Measurements from ENCODE around the gene GASK1A.
A peak's percentile ranks its signal among the peaks of the same experiment; 100 is the strongest.
"Not testable (repeated sequence)": the region's sequence is repeated elsewhere in the genome, so short reads cannot be mapped to it uniquely, and the experiment has no call there.

GASK1A gene

DNA sequence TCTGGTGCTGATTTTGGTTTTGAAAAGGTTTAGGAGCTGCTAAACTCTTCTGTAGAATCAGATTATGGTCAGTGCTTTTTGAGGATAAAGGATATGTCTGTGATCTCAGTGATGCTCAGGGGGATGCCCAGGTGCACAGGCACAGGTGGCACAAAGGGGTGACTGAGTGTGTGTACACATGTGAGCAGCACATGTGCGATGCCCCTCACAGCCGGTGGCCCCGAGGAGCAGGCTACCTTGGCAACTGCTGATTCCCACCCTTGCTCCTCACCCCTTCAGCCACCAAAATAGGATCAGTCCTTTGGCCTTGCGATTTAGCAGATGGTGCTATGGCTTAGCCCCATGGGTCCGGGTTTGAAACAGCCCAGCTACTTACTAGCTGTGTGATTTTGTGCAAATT lies 75.6 kb downstream of the GASK1A start:
- Histone ChIP-seq H3K27ac (no peak overlapping the region), H3K9ac (no peak overlapping the region), H3K4me3 (no peak overlapping the region), H3K9me3 (replicated peaks in 1 of 11) (peaks cover 12 to 24% (median 21%) of the 10 kb centered on the region in 11 experiments), H4K20me1 (no peaks in the 10 kb centered on the region), H3K4me2 (no peak overlapping the region), H3K27me3 (no peaks in the 10 kb centered on the region; a peak in 1 of 22 replicates), H3K36me3 (no peaks in the 10 kb centered on the region), H3K4me1 (no peaks in the 10 kb centered on the region)
- no peak for TF ChIP-seq Cebpa-rat (IDR thresholded peaks at IDR 0.05)

DNA sequence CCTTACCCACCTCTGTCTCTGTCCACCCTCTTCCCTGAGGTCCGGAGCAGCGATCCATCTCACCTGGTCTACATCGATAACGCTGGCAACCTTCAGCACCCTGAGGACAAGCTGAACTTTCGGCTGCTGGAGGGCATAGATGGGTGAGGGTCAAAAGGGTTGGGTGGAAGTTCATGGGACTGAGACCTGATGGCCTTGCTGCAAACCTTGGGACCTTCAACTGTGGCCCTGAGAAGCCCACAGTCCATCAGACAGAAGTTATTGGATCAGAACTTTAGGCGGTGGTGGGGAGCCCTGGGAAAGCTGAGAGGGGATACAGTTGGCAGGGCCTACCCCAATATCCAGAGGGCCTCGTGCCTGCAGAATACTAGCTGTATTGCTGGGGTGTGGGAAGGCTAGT lies 76.3 kb downstream of the GASK1A start:
- Histone ChIP-seq H3K4me3 (no peak overlapping the region), H3K9ac (no peak overlapping the region), H3K27ac (no peak overlapping the region), H4K20me1 (no peaks in the 10 kb centered on the region), H3K4me1 (no peaks in the 10 kb centered on the region), H3K4me2 (no peak overlapping the region), H3K27me3 (no peaks in the 10 kb centered on the region; a peak in 1 of 22 replicates), H3K9me3 (replicated peaks in 1 of 11) (peaks cover 6 to 19% (median 15%) of the 10 kb centered on the region in 11 experiments), H3K36me3 (no peaks in the 10 kb centered on the region)
- no peak for TF ChIP-seq Cebpa-rat (IDR thresholded peaks at IDR 0.05)

DNA sequence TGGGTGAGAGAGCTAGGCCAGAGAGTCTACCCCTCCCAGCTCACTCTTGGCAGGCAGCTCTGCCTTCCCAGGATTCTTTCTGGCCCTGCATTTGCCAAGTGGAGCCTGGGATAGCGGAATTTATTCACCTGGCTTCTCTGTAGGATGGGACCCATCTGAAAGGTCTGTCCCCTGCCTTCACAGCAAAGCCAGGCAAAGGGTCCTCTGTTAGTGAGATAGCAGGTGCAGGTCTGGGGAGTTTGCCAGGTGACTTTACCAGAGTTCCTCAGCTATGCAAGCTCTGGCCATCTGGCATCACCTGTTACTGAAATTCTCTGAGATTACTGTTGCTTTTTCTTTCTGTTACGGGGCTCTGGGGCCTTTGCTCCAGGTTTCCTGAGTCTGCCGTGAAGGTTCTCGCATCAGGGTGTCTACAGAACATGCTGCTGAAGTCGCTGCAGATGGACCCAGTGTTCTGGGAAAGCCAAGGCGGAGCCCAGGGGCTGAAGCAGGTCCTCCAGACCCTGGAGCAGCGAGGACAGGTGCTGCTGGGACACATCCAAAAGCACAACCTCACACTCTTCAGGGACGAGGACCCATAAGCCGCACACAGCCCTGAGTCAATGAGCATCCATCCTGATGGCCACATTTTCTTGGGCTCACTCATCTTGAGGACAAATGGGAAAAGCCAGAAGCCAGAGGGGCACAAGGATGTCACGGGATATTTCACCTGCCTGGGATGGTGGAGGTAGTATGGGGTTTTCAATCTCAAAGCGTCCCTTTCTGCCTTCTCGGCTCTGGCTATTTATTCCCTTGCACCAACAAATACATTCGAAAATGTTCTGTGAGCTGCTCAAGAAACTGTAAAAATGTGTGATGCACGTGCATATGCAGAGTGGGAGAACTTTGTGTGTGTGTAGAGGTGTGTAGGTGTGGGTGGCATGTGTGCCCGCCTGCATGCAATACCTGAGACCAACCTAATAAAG lies 77.0 kb downstream of the GASK1A start:
- TF ChIP-seq Cebpa-rat (IDR thresholded peaks at IDR 0.05) = no peak

DNA sequence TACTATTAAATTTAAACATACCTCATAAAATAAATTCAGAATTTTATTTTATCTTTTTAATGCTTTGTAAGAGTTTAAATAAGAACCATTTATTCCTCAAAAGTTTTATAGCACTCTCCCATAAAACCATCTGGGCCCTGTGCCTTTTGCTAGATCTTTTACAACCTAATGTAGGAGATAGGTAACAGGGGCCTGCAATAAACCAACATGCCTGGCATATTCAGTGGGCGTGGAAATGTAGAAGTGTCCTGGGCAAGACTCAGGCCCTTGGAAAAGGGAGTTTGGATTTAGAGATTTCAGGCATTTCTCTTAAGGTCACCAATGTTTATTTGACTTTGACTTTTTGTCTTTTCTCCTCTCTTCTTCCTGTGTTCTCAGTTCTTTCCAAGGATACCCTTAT lies 80.3 kb downstream of the GASK1A start:
- H4K20me1 ChIP-seq = no peaks in the 10 kb centered on the region

More for the DNA sequence above, 77.0 kb downstream of the GASK1A start:
- Histone ChIP-seq H3K4me3 (no peak overlapping the region), H3K9me3 (replicated peaks in 1 of 11) (peaks cover 0 to 12% (median 8%) of the 10 kb centered on the region in 11 experiments; a peak in 12 of 22 replicates), H3K4me2 (no peak overlapping the region), H3K36me3 (no peaks in the 10 kb centered on the region), H3K9ac (no peak overlapping the region), H3K27me3 (no peaks in the 10 kb centered on the region; a peak in 1 of 22 replicates), H4K20me1 (no peaks in the 10 kb centered on the region), H3K27ac (no peak overlapping the region), H3K4me1 (no peaks in the 10 kb centered on the region)

DNA sequence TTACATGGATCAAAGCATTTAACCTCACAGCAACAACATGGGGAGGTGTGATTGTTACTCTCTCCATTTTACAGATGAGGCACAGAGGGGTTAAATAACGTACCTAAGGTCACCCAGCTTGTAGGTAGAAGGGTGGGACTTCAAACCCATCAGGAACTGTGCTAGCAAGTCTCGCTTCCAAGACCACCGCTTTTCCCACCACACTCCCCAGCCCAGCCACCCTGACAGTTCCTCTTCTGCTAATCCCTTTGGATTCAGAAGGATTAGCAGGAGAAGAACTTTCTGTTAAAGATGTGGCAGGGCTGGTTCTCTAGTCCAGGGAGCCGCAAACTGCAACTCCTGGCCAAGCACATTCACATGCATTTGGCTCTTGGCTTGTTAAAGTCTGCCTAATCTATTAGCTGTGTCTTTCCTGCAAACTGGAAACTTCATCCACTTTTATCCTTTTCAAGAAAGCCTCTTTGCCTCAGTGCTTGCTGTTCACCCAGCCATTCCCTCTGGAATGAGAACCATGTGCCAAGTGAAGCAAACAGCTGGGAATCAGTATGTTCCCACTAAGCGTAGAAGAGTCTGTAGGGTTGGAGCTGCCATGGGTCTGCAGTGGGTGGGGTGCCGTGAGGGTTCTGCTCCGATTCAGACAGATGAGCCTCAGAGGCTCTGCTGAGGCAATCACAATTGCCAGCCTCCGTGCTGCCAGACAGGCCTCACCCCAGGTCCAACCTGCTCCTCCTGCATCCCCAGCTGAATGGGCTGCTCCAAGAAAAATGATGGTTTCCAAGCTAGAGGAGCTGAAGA lies 82.2 kb downstream of the GASK1A start:
- Histone ChIP-seq H3K9me3 (replicated peaks in 1 of 11) (peaks cover 0 to 15% (median 0%) of the 10 kb centered on the region in 11 experiments; a peak in 8 of 22 replicates), H3K36me3 (no peaks in the 10 kb centered on the region), H3K4me2 (no peak overlapping the region), H3K9ac (no peak overlapping the region), H3K4me1 (peaks cover 0 to 11% (median 8%) of the 10 kb centered on the region in 10 experiments; a peak in 11 of 20 replicates), H3K27ac (no peak overlapping the region), H3K4me3 (no peak overlapping the region), H4K20me1 (no peaks in the 10 kb centered on the region), H3K27me3 (no peaks in the 10 kb centered on the region)
- no peak for TF ChIP-seq Cebpa-rat (IDR thresholded peaks at IDR 0.05)

More for the DNA sequence above, 80.3 kb downstream of the GASK1A start:
- Histone ChIP-seq H3K36me3 (no peaks in the 10 kb centered on the region), H3K9me3 (replicated peaks in 1 of 11) (peaks cover 0 to 12% (median 0%) of the 10 kb centered on the region in 11 experiments; a peak in 8 of 22 replicates), H3K9ac (no peak overlapping the region), H3K4me2 (no peak overlapping the region), H3K4me1 (peaks cover 0 to 11% (median 8%) of the 10 kb centered on the region in 10 experiments; a peak in 11 of 20 replicates), H3K27ac (no peak overlapping the region), H3K27me3 (no peaks in the 10 kb centered on the region; a peak in 1 of 22 replicates), H3K4me3 (no peak overlapping the region)
- TF ChIP-seq Cebpa-rat (IDR thresholded peaks at IDR 0.05) = no peak

DNA sequence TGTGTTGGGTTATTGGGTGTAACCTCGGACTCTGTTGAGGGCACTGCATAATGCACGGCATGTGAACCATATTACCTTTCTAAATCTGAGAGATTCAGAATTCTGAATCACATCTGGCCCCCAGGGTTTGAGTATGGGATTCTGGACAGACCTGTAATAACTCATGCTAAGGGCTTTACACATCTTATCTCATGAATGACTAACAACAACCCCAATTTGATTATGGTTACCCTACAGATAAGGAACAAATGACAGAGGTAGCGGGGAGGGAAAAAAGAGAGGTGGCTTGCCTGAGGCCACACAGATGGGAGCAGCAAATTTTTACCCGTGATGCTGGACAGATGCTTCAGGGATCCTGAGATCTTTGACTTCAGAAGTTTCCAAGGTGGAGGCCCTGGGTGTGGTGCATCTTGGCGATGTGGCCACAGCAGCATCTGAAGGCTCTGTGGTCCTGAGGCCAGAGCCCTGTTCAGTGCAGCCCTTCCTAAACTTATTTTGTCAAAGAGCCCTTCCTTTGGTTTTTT lies 83.0 kb downstream of the GASK1A start:
- peak overlapping the region in 3 of 11 experiments; percentile 32 to 38 (median 38); a peak in 2 of 22 replicates for H3K4me2 ChIP-seq
- H3K36me3 ChIP-seq = no peaks in the 10 kb centered on the region
- H4K20me1 ChIP-seq = no peaks in the 10 kb centered on the region
- H3K27me3 ChIP-seq = no peaks in the 10 kb centered on the region
- H3K4me3 ChIP-seq = no peak overlapping the region
- no peak for TF ChIP-seq Cebpa-rat (IDR thresholded peaks at IDR 0.05)
- H3K9me3 ChIP-seq (replicated peaks in 1 of 11) = peaks cover 0 to 15% (median 0%) of the 10 kb centered on the region in 11 experiments; a peak in 8 of 22 replicates
- H3K27ac ChIP-seq = no peak overlapping the region
- H3K4me1 ChIP-seq = peaks cover 0 to 11% (median 8%) of the 10 kb centered on the region in 10 experiments; a peak in 11 of 20 replicates
- H3K9ac ChIP-seq = no peak overlapping the region

DNA sequence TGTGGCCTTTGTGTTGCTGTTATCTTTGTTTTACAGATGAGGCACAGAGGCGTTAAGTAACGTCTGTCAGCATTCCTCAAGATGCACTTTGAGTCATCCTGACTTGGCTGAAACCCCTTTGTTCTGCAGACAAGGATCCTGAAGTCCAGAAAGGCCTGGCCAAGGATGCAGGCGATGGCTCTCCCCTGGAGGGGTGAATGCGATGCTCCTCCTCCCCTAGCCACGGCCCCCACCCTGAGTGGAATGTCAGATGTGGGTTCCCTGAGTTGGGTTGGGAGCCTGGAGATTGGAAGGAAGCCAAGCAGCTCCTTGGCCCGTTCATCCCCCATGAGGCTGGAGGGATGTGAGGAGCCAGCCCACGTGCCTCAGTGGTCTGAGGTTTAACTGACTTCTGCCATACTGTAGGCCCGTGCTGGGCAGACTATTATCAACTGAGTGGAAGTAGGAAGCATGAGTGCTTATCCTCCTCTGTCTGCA lies 83.5 kb downstream of the GASK1A start:
- Histone ChIP-seq H4K20me1 (no peaks in the 10 kb centered on the region), H3K4me2 (peak overlapping the region in 7 of 11 experiments; percentile 6 to 49 (median 35); a peak in 8 of 22 replicates)

DNA sequence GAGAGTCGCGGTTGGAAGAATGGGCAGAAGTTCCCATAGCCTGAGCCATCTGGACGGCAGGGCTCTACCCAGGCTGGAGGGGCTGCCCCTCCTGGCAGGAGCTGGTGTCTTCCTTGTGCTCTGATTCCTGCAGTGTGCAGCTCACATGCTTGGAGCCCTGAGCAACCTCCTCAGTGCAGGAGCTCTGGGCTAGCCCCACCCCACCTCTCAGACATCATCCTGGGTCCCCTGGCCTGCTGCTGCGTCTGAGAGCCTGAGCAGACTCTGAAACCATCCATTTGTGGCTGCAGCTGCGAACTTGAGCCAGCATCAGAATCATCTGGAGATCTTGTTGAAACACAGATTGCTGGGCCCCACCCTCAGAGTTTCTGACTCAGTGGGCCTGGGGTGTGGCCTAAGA lies 84.0 kb downstream of the GASK1A start:
- no peaks in the 10 kb centered on the region for H3K36me3 ChIP-seq
- no peaks in the 10 kb centered on the region for H3K27me3 ChIP-seq
- H3K4me1 ChIP-seq = peaks cover 0 to 11% (median 8%) of the 10 kb centered on the region in 10 experiments; a peak in 11 of 20 replicates
- H3K9ac ChIP-seq = no peak overlapping the region
- H4K20me1 ChIP-seq = no peaks in the 10 kb centered on the region
- no peak overlapping the region for H3K27ac ChIP-seq
- peak overlapping the region in 7 of 11 experiments; percentile 6 to 49 (median 35); a peak in 9 of 22 replicates for H3K4me2 ChIP-seq
- H3K9me3 ChIP-seq (replicated peaks in 1 of 11) = peaks cover 0 to 15% (median 0%) of the 10 kb centered on the region in 11 experiments; a peak in 8 of 22 replicates
- H3K4me3 ChIP-seq = no peak overlapping the region
- no peak for TF ChIP-seq Cebpa-rat (IDR thresholded peaks at IDR 0.05)

More for the DNA sequence above, 83.5 kb downstream of the GASK1A start:
- H3K4me1 ChIP-seq = peaks cover 0 to 11% (median 8%) of the 10 kb centered on the region in 10 experiments; a peak in 11 of 20 replicates
- peaks cover 0 to 15% (median 0%) of the 10 kb centered on the region in 11 experiments; a peak in 8 of 22 replicates for H3K9me3 ChIP-seq (replicated peaks in 1 of 11)
- H3K9ac ChIP-seq = no peak overlapping the region
- no peaks in the 10 kb centered on the region for H3K27me3 ChIP-seq
- TF ChIP-seq Cebpa-rat (IDR thresholded peaks at IDR 0.05) = no peak
- H3K27ac ChIP-seq = no peak overlapping the region
- H3K36me3 ChIP-seq = no peaks in the 10 kb centered on the region
- no peak overlapping the region for H3K4me3 ChIP-seq

DNA sequence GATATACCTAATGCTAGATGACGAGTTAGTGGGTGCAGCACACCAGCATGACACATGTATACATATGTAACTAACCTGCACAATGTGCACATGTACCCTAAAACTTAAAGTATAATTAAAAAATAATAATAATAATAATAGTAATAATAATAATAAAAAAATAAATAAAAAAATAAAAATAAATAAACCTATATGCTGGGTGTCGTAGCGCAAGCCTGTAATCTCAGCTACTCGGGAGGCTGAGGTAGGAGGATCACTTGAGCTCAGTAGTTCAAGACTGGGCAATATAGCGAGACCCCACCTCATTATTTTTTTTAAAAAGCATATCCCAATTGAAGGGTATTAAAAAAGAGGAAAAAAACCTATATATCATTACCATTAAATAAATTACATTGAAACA lies 91.6 kb downstream of the GASK1A start:
- H4K20me1 ChIP-seq; H3K9ac ChIP-seq; H3K27ac ChIP-seq; H3K4me3 ChIP-seq; H3K27me3 ChIP-seq; H3K4me2 ChIP-seq; H3K9me3 ChIP-seq (replicated peaks in 1 of 11); H3K36me3 ChIP-seq; H3K4me1 ChIP-seq: not testable (repeated sequence)

Measured in BLaER1 treated with 17β-estradiol and CSF1 and Interleukin-3, amounts not matched to agents 10 nM and 100 nM (cell line).